Cardiac ventricle fibroblast (primary cell): ENCODE measurements around the gene RPL26. TPM values are rescaled to one million over a fixed set of nuclear protein-coding genes. Genes with fewer than 3 reads are reported as not detected.

ENCODE experiments used
- total RNA-seq: library from RNA; depleted of rRNA; stranded (reverse); fragments of >200 nt; gene quantifications from 2 replicates; pipeline ENCODE4 v1.2.3, GENCODE V29; 2015

The RPL26 gene
- total RNA-seq: 4,586 and 4,963 TPM in 2 replicates

DNA sequence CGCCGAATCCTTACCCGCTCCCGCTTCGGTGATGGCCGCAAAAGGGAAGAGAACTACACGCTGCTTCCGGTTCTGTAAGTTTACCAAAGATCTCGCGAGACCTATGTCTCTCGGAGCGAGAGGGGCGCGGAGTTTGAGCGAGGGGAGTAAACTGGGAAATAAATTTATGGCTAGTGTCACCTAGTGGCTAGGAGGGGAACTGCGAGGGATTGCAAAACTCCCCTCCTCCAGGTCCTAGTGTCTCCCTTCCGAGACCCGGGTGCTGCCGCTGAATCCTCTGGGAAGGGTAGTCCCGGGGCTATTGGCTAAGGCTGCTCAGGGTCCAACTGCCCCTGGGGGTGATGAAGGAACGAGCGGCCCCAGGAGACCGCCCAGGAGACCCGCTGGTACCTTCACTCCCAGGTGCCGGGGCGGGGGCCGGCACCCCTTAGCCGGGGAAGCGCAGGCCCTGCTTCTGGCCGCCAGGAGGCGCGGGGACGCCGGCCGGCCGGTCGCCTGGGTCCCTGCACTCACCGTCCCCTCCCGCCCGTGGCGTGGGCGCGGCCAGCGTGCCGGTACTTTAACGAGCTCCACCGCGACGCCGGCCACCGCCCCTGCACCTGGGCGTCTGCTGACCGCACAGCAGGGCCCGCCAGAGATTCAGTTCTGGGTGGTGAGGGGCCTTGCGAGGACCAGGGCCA lies at the start of gene RPL26:
TSS of gene RPL26 (minus strand) at position 51 of the 680 bp plus-strand sequence. CDS start 883 bp downstream, outside the sequence.

DNA sequence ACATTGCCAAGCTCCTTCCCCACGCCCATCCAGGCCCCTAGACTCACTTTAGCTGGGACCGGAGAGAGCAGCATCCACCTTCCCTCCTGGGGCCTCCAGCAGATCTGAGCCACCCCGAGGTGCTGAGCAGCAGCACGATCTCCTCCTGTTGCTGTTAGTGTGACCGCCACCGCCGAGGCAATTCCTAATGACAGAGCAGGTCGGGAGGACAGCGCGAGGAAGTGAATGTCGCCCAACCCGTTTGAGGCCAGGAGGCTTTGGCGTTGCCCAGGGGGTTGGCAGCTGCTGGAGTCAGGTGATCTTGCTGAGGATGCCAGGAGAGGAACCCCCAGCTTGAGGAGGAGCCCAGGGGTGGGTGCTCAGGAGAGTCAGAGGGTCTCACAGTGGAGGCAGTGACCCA lies 14.6 kb upstream of the RPL26 start, which contains the start of gene RNF222:
TSS of gene RNF222 (minus strand) at position 192 of the 400 bp plus-strand sequence. CDS start 4,366 bp downstream, outside the sequence.

DNA sequence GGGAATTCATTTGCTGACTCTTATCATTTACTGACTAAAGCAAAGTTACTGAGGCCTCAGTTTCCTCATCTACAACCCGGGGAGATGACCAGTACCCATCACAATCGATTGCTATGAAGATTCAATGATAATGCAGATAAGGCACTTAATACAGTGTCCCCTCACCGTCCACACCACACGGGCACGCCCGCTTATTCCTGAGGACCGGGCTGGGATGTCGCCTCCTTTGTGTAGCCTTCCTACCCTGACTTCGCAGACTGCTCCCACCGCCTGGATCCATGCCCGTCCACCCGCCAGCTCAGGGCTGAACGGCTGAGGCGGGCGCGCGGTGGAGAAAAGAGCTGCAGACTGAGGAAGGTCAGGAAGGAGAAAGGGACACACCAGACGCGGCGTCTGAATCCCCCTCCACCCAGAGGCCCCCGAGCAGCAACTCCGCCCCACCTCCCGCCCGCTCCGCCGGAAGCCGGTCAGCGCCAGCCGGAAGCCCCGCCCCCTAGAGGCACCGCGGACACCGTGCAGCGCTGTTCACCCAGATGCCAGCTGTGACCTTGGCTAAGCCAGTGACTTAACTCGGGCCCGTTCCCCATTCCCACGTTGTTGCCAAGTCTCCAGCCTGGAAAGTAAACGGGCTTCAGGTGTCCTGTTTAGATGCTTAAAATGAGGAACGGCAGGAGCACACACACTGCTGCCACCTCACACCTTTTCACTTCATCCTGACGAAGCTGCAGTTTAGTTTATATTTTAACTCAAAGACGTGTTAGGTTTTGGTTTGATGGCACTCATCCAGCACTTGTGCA lies 6.5 kb downstream of the RPL26 start, which contains the start of gene KRABD2:
TSS of gene KRABD2 (minus strand) at position 434 of the 797 bp plus-strand sequence.

DNA sequence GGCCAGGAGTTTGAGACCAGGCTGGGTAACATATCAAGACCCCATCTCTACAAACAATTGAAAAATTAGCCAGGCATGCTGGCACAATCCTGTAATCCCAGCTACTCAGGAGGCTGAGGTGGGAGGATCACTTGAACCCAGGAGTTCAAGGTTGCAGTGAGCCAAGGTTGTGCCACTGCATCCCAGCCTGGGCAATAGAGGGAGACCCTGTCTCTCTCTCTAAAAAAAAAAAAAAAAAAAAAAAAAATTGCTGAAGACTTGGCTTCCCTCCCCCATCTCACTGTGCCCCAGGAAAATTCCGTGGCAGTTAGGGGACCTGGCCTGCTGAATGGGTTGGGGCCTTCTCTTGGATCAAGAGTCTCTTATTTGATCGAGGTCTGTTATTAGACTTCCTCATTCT lies 43.5 kb downstream of the RPL26 start, which contains the start of gene ODF4:
TSS of gene ODF4 (plus strand) at position 301 of the 400 bp plus-strand sequence. CDS start 212 bp downstream, outside the sequence.

Other genes with a start within 250 kb of the RPL26 start
- gene PER1, start 230.8 kb downstream of the RPL26 start, total RNA-seq: 36.7 and 48.5 TPM in 2 replicates
- gene VAMP2, start 220.2 kb downstream of the RPL26 start, total RNA-seq: 5.6 and 7.8 TPM in 2 replicates
- 12.4 and 22.3 TPM in 2 replicates for gene TMEM107, start 206.8 kb downstream of the RPL26 start, total RNA-seq
- 5.5 and 7.9 TPM in 2 replicates for gene BORCS6, start 193.0 kb downstream of the RPL26 start, total RNA-seq
- 1.5 and 1.6 TPM in 2 replicates for gene AURKB, start 172.6 kb downstream of the RPL26 start, total RNA-seq
- gene CTC1, start 135.1 kb downstream of the RPL26 start, total RNA-seq: 3.6 and 8.3 TPM in 2 replicates
- 12.5 and 13.7 TPM in 2 replicates for gene PFAS, start 133.9 kb downstream of the RPL26 start, total RNA-seq
- 11.8 and 17.4 TPM in 2 replicates for gene RANGRF, start 94.5 kb downstream of the RPL26 start, total RNA-seq
- 0.73 and 3.0 TPM in 2 replicates for gene SLC25A35, start 87.8 kb downstream of the RPL26 start, total RNA-seq
- 0.68 and 1.2 TPM in 2 replicates for gene ARHGEF15, start 73.0 kb downstream of the RPL26 start, total RNA-seq
- not detected in 2 replicates for gene ODF4, start 43.4 kb downstream of the RPL26 start, total RNA-seq
- not detected in 2 replicates for gene RNF222, start 14.6 kb upstream of the RPL26 start, total RNA-seq
- 34.6 and 36.6 TPM in 2 replicates for gene NDEL1, start 52.7 kb upstream of the RPL26 start, total RNA-seq
- gene MYH10, start 247.5 kb upstream of the RPL26 start, total RNA-seq: 79.1 and 79.7 TPM in 2 replicates